HG03432 (cell line): ENCODE data around the gene RNF149.

Source experiments
- ATAC-seq: cut with Tn5 transposase; IDR thresholded peaks from one replicate; pipeline ENCODE4 v1.9.1; 2021; ENCODE audit warnings: mild to moderate bottlenecking, moderate library complexity; ENCODE audit not compliant: unreplicated experiment

Gene RNF149

DNA sequence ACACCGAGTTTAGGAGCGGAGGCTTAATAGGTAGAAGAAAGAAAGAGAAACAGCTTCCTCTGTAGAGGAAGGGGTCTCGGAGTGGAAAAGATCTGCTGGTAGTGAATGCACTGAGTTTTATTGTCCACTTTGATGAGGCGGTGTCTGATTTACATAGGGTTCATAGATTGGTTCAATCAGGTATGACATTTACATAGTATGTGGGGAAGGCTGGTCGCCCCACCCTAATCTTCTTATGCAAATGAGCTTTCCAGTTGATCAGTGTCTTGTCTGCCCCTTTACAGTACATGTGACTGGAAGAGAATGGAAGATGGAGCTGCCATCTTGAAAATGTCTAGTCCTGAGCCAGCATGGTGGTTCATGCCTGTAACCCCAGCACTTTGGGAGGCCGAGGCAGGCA lies 75.7 kb downstream of the RNF149 start:
- ATAC-seq = no peak

DNA sequence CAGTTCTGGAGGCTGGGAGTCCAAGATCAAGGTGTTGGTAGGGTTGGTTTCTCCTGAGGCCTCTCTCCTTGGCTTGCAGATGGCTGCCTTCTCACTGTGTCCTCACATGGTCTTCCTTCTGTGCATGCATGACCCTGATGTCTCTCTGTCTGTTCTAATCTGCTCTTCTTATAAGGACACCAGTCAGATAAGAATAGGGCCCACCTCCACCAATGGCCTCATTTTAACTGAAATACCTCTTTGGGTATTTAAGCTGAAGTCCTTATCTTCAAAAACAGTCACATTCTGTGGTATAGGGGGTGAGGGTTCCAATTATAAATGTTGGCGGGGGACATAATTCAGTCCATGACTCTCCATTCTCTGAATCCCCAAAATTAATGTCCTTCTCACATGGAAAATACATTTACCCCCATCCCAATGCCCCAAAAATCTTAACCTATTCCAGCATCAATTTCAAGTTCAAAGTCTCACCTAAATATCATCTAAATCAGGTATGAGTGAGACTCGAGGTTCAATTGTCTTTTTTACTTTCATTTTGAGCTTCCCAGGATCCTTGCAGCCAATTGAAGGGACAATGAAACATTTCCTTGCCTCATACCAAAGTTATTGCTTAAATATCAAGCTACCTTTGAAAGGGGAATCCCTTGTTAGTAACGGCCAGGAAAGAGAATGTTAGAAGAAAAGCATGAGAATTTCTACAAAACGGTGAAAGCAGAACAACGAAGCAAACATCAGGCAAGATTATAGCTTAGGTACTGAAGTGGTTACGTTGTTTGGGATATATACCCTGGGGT lies 76.4 kb downstream of the RNF149 start:
- no peak for ATAC-seq

DNA sequence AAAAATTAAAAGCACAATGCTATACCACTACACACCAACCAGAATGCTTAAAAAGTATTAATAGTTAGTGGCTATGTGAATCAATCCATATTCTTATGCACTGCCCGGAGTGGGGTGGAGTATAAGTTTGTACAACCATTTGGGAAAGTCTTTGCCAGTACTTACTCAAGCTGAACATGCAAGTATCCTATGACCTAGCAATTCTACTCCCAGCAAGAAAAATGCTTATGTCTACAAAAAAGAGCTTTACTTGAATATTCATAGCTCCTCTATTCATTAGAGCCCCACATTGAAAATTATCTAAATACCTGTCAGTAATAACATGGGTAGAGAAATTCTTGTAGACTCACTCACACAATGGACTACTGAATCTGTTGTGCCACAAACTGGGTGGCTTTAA lies 77.3 kb downstream of the RNF149 start:
- no peak for ATAC-seq

- no peak for ATAC-seq
Measured at GRCh38 chr2:101230541-101231001, 77.9 kb downstream of the RNF149 start.
